Measurements from ENCODE around the gene NRXN3. TPM values are rescaled to one million over a fixed set of nuclear protein-coding genes. Genes with fewer than 3 reads are reported as not detected.

NRXN3 gene
- 4.1 TPM for total RNA-seq
- long read RNA-seq, partial matches to known transcripts, result 0 of 8 reads
- long read RNA-seq, other reads (novel, unspliced or antisense), result 8 of 8 reads

GRCh38 chr14:78170203-78170602, at the start of gene NRXN3:
NRXN3 (plus strand) TSS chr14:78170373; CDS start chr14:78243094, 72,721 bp downstream.
- intact Hi-C loops (cut with DNase I), result no loop called here
- no peak for DNase-seq (ENCODE audit: low spot score)

DNA sequence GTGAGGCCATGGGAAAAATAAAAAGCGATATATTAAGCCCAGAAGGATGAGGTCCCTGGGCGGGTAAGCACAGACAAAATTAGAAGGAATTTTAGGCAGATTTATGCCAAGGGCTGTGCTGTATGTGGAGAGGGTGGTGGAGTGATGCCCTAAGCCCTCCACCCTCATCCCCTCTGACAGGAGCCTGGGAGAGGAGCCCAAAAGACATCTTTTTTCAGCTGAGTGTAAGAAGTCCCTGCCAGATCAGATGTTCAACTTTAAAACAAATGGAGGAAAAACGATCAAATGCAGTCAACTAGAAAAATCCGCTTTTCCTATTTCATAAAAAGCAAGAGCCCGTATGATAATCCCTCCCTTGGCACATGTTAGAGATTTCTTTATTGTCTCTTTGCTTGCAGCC, 47.7 kb upstream of the NRXN3 start:
- DNase-seq (ENCODE audit: low spot score), result no peak
- intact Hi-C loops (cut with DNase I), result no loop called here

- intact Hi-C loops (cut with DNase I), result no loop called here
- DNase-seq (ENCODE audit: low spot score), result no peak
Observed at GRCh38 chr14:78123650-78124253, 46.4 kb upstream of the NRXN3 start.

DNA sequence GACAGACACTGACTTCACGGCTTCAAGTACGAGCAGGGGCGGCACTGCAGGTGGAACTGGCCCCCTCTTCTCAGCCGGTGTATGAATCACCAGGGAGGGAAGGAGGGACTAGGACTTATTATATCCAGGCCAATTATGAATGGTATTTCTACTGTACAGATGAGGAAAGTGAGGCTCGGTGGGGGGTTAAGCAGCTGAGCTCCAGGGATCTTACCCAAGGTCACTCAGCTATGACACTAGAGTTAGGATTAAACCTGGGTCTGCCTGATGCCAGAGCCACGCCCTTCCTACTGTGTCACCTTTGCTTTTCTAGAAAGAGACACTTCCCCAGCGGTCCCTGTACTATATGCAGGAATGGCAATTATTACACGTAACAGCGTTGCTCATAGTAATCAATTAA, 42.2 kb upstream of the NRXN3 start:
- intact Hi-C loops (cut with DNase I), result no loop called here

DNA sequence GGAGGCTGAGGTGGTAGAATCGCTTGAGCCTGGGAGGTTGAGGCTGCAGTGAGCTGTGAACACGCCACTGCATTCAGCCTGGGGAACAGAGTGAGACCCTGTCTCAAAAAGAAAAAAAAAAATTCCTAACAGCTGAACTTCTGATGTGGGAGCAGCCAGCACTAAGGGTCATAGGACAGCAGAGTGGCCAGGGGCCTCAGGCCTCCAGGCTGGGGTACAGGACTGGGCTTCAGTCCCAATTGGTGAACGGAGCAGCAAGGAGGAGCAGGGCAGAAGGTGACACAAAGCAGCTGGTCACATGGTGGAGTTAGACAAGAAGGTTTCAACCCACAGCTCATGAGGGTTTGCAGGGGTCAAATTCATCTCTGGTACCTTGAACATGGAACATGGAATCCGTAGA, 40.8 kb upstream of the NRXN3 start:
- no peak for DNase-seq (ENCODE audit: low spot score)
- intact Hi-C loops (cut with DNase I), result no loop called here

More for the DNA sequence above, 42.2 kb upstream of the NRXN3 start:
- DNase-seq (ENCODE audit: low spot score), result no peak

- no peak for DNase-seq (ENCODE audit: low spot score)
- intact Hi-C loops (cut with DNase I), result no loop called here
Observed at GRCh38 chr14:78130356-78130755, 39.8 kb upstream of the NRXN3 start.

DNA sequence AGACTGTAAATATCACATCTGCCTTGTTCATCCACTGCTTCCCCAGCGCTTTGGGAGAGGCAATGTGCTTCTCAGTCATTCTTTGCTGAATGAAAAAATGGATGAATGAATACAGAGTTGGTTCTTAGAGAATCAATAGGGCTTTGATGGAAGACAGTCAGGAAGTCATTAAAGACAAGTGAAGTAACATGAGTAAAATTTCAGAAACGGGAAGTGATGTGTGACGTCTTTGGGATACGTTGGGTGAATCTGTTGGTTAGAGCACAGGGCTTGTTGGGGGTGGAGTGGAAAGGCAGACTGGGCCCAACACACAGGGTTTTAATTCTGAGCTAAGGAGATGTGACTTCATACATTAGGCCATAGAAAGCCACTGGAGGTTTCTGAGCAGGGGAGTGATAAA, 39.0 kb upstream of the NRXN3 start:
- DNase-seq (ENCODE audit: low spot score), result no peak
- intact Hi-C loops (cut with DNase I), result no loop called here

- intact Hi-C loops (cut with DNase I), result no loop called here
- DNase-seq (ENCODE audit: low spot score), result no peak
Observed at GRCh38 chr14:78131616-78132015, 38.6 kb upstream of the NRXN3 start.

DNA sequence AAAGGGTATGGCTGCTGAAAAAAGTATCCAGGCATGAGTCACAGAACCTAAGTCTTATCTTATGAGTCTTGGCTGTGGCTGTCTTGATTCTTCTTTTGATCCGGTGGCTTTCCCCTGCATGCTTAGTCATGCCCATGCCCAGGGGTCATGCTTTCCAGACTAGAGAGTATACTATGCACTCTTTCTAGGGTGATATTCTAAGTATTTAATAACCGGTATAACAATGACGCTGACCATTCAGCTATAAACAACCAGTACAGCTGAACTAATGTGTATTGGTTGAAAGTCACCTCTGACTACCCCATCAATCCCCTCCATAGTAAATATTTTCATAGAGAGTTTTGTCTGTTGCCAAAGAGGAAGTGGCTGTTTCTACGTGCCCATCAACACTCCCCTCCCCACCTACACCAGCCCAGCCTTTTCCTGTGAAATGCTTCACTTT, 34.7 kb upstream of the NRXN3 start:
- intact Hi-C loops (cut with DNase I), result no loop called here
- no peak for DNase-seq (ENCODE audit: low spot score)

DNA sequence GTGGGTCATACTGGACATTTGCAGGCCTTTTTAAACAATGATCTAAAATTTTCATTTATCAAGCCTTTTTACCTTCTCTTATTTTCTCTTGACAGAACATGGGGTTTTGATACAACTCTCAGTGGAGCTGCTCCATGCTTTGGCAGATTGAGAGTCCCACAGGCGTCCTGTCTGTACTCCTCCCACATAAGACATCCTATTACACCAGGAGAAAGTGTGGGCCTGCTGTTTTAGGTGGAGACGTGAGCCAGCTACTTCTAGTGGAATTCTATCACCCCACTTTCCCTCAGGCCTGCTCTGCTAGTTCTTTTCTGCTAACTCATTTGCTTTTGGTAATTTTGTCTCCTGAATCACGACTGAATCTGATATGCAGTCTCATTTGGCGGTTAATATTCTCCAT, 33.5 kb upstream of the NRXN3 start:
- DNase-seq (ENCODE audit: low spot score), result no peak
- intact Hi-C loops (cut with DNase I), result no loop called here

GRCh38 chr14:78141590-78141989, 28.6 kb upstream of the NRXN3 start:
- no peak for DNase-seq (ENCODE audit: low spot score)
- intact Hi-C loops (cut with DNase I), result no loop called here

GRCh38 chr14:78142998-78143397, 27.2 kb upstream of the NRXN3 start:
- no peak for DNase-seq (ENCODE audit: low spot score)
- intact Hi-C loops (cut with DNase I), result no loop called here

DNA sequence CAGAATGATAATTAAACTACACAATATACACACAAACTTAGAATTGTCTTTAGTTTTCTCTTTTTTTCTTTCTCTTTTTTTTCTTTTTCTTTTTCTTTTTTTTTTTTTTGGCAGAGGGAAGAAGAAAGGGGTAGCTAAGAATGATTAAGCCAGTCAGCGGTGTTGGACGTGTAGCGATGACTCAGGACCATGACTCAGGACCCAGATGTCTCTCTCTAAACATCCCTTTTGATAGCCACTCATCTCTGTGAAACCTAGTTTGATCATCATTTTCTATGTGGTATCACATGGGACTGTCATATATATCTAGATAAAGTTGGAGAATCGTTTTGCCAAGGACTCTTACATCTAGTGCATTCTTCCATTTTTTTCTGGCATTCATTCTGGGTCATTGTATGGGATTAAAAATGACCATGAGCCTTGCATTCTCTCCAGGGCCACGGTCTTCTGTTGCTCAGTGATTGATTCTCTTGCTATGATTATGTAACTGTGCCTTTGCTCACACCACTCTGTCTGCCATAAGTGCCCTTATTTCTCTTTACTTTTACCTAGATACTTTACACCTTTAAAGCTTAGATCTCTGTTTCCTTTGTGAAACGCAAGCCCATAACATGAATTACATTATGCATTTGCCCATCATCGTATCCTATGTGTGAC, 26.6 kb upstream of the NRXN3 start:
- DNase-seq (ENCODE audit: low spot score), result no peak
- intact Hi-C loops (cut with DNase I), result no loop called here

DNA sequence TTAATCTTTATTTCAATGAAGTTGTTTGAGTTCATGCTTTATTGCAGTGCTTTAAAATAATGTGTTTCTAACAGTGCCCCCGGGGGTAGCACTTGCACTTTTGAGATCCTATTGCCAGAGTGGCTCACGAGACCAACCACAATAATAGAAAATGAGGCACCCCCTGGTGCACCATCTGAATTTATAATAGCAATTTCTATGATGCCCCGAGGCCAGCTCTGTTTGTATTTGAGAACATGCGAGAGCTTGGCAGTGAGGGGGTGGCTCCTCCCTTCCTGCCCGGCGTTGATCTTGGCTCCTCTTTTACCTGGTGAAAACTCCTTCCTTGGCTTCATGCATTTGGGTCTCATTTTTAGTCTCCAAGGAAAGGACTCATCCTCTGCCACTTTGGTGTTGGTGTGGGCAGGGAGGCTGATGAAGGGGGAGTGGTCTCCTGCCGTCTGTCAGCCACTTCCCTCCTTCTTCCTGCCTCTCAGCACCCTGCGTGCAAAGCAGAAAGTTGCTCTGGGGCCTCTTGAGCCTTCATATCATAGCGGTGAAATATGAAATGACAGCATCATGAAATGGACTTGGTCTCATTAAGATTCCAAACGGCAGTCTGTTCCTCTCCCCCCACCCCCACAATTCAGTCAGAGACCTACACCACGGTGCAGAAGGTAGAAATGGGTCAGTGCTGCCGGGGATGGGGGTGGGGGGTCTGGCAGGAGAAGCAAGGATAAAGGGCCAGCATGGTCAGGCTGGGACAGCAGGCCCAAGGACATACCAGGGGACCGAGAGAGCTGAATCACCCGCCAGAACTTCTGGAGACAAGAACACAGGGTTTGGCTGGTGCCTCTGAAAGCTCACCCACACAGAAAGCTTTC, 17.7 kb upstream of the NRXN3 start:
- intact Hi-C loops (cut with DNase I), result loop anchor here (10.0 kb wide), 1 partner anchor 288 kb away; no protein-coding TSS in a partner anchor
- no peak for DNase-seq (ENCODE audit: low spot score)

GRCh38 chr14:78153064-78153341, 17.2 kb upstream of the NRXN3 start:
- intact Hi-C loops (cut with DNase I), result loop anchor here (10.0 kb wide), 1 partner anchor 288 kb away; no protein-coding TSS in a partner anchor
- no peak for DNase-seq (ENCODE audit: low spot score)

- intact Hi-C loops (cut with DNase I), result loop anchor here (10.0 kb wide), 1 partner anchor 290 kb away; no protein-coding TSS in a partner anchor
- no peak for DNase-seq (ENCODE audit: low spot score)
Observed at GRCh38 chr14:78154827-78155226, 15.3 kb upstream of the NRXN3 start.

DNA sequence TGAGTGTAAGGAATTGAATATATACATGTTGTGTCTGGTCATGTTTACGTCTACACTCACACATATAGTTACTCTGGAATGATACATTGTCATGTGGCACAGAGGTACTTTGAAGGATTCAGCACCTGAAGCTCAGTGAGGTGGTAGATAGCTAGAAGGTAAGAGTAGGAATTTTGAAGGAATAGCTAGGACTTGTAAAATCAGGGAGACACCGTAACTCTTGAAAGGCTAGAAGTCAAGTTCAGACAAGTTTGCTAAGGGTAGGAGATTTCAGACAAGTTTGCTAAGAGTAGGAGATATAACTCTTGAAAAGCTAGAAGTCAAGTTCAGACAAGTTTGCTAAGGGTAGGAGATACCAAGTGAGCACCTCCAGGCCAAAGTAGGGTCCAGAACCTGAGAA, 14.0 kb upstream of the NRXN3 start:
- intact Hi-C loops (cut with DNase I), result loop anchor here (10.0 kb wide), 1 partner anchor 291 kb away; no protein-coding TSS in a partner anchor
- no peak for DNase-seq (ENCODE audit: low spot score)

GRCh38 chr14:78157494-78158437, 12.4 kb upstream of the NRXN3 start:
- intact Hi-C loops (cut with DNase I), result loop anchor here (10.0 kb wide), 1 partner anchor 293 kb away; no protein-coding TSS in a partner anchor
- DNase-seq (ENCODE audit: low spot score), result no peak

DNA sequence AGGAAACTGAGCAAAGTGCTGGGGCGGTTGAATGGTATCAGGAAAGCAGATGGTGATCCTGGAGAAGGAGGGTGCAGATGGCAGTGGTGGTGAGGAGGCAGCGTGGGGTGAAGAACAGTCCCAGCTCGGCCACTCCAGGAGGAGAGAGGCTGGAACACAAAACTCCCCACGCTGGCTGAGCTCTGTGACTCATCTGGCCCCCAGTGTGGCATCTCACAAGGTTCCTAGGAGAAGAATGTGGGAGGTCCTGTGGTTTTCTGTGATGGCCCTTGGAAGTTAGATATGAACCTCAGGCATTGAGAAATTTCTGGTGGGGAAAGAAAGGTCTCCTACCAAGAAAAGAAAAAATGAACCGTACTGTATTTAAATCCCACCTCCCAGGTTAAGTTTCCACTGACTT, 8.0 kb upstream of the NRXN3 start:
- no peak for DNase-seq (ENCODE audit: low spot score)
- intact Hi-C loops (cut with DNase I), result loop anchor here (10.0 kb wide), 1 partner anchor 403 kb away; no protein-coding TSS in a partner anchor
